ENCODE data around the gene ADAMTS13. TPM values are rescaled to one million over a fixed set of nuclear protein-coding genes. Genes with fewer than 3 reads are reported as not detected.

ADAMTS13 gene
- total RNA-seq, 1 donor from 2014 or later = 2.0 TPM

GRCh38 chr9:133499132-133499891, 77.1 kb downstream of the ADAMTS13 start:
- TF ChIP-seq CTCF (IDR thresholded peaks at IDR 0.05; ENCODE audit: insufficient read depth, low read length, poor library complexity, severe bottlenecking) = no peak
- no peaks in the 10 kb centered on the region for H3K36me3 ChIP-seq (ENCODE audit: control insufficient read depth, insufficient read depth, low read length)
- H3K4me3 ChIP-seq (ENCODE audit: low read depth, low read length) = no peak overlapping the region
- peaks cover 31% of the 10 kb centered on the region for H3K27me3 ChIP-seq (ENCODE audit: control insufficient read depth, insufficient read depth, low read length)
- DNase-seq (ENCODE audit: low read depth) = no peak

- Histone ChIP-seq H3K4me3 (ENCODE audit: low read depth, low read length) (no peak overlapping the region), H3K27me3 (ENCODE audit: control insufficient read depth, insufficient read depth, low read length) (peaks cover 31% of the 10 kb centered on the region), H3K36me3 (ENCODE audit: control insufficient read depth, insufficient read depth, low read length) (no peaks in the 10 kb centered on the region)
- DNase-seq (ENCODE audit: low read depth) = no peak
- no peak for TF ChIP-seq CTCF (IDR thresholded peaks at IDR 0.05; ENCODE audit: insufficient read depth, low read length, poor library complexity, severe bottlenecking)
Observed at GRCh38 chr9:133499892-133500270, 77.7 kb downstream of the ADAMTS13 start.

GRCh38 chr9:133502112-133502511, 79.9 kb downstream of the ADAMTS13 start:
- Histone ChIP-seq H3K4me3 (ENCODE audit: low read depth, low read length) (no peak overlapping the region), H3K27me3 (ENCODE audit: control insufficient read depth, insufficient read depth, low read length) (peaks cover 22% of the 10 kb centered on the region), H3K36me3 (ENCODE audit: control insufficient read depth, insufficient read depth, low read length) (no peaks in the 10 kb centered on the region)
- no peak for DNase-seq (ENCODE audit: low read depth)
- TF ChIP-seq CTCF (IDR thresholded peaks at IDR 0.05; ENCODE audit: insufficient read depth, low read length, poor library complexity, severe bottlenecking) = no peak

GRCh38 chr9:133505186-133505830, 83.1 kb downstream of the ADAMTS13 start:
- no peak overlapping the region for H3K4me3 ChIP-seq (ENCODE audit: low read depth, low read length)
- no peak for DNase-seq (ENCODE audit: low read depth)
- no peak for TF ChIP-seq CTCF (IDR thresholded peaks at IDR 0.05; ENCODE audit: insufficient read depth, low read length, poor library complexity, severe bottlenecking)
- peaks cover 17% of the 10 kb centered on the region for H3K27me3 ChIP-seq (ENCODE audit: control insufficient read depth, insufficient read depth, low read length)
- no peaks in the 10 kb centered on the region for H3K36me3 ChIP-seq (ENCODE audit: control insufficient read depth, insufficient read depth, low read length)

GRCh38 chr9:133505901-133506652, 83.9 kb downstream of the ADAMTS13 start:
- peaks cover 23% of the 10 kb centered on the region for H3K27me3 ChIP-seq (ENCODE audit: control insufficient read depth, insufficient read depth, low read length)
- no peak overlapping the region for H3K4me3 ChIP-seq (ENCODE audit: low read depth, low read length)
- no peak for DNase-seq (ENCODE audit: low read depth)
- no peak for TF ChIP-seq CTCF (IDR thresholded peaks at IDR 0.05; ENCODE audit: insufficient read depth, low read length, poor library complexity, severe bottlenecking)
- H3K36me3 ChIP-seq (ENCODE audit: control insufficient read depth, insufficient read depth, low read length) = no peaks in the 10 kb centered on the region
